Uterus (tissue), 4 donors: ENCODE measurements around the gene RGS14. TPM values are rescaled to one million over a fixed set of nuclear protein-coding genes. Genes with fewer than 3 reads are reported as not detected.

Experiments
- DNase-seq, 2 donors: peaks; one replicate each; pipeline ENCODE4 v3.0.0-alpha.2; 2019 to 2020
- H3K27ac ChIP-seq, 2 donors: fragments of 200-600 bp; sonication (generic); 1 replicate in 1 of 2; 2 replicates in 1 of 2; pipeline ENCODE4 v1.5.1; 2016 to 2018
- H3K27me3 ChIP-seq, 2 donors: fragments of 200-600 bp; sonication (generic); one replicate each; pipeline ENCODE4 v1.5.1; 2018 to 2019; ENCODE audit warnings: control low read depth in 1 of 2
- H3K36me3 ChIP-seq, 2 donors: fragments of 200-600 bp; sonication (generic); one replicate each; pipeline ENCODE4 v1.5.1; 2019; ENCODE audit warnings: control low read depth in 1 of 2
- H3K4me1 ChIP-seq, 2 donors: fragments of 200-600 bp; sonication (generic); one replicate each; pipeline ENCODE4 v1.5.1; 2018 to 2019; ENCODE audit warnings: control low read depth in 1 of 2
- H3K4me3 ChIP-seq, 2 donors: fragments of 200-600 bp; sonication (generic); 1 replicate in 1 of 2; 2 replicates in 1 of 2; pipeline ENCODE4 v1.5.1; 2018 to 2019; ENCODE audit warnings: mild to moderate bottlenecking in 1 of 2
- H3K9me3 ChIP-seq, 2 donors: fragments of 200-600 bp; sonication (generic); one replicate each; pipeline ENCODE4 v1.5.1; 2019; ENCODE audit warnings: control low read depth in 1 of 2
- POLR2A ChIP-seq, 2 donors: fragments of 450-650 bp; IDR thresholded peaks; one replicate each; pipeline ENCODE4 v1.6.1; 2016; ENCODE audit warnings: antibody characterized with exemption in 2 of 2, mild to moderate bottlenecking in 1 of 2, moderate library complexity in 1 of 2
- intact Hi-C: fragments of 100-400 bp; cut with DNase I; formaldehyde crosslinking; loops from one replicate; pipeline ENCODE4 v1.15.1; 2023; ENCODE audit warnings: low total_unique reads
- total RNA-seq, 4 donors: library from RNA; depleted of rRNA in 3 of 4; stranded (reverse); fragments of >200 nt in 3 of 4; gene quantifications; one replicate each; pipeline versions ENCODE4 v1.1.0 to v1.2.4, GENCODE V29; 2014 to 2023
- TF ChIP-seq, protein P1 (sequence below), 4 experiments: fragments of 200-600 bp in 2 of 4; fragments of 450-650 bp in 2 of 4; sonication (generic) in 2 of 4; IDR thresholded peaks; one replicate each; pipeline ENCODE4 v1.5.1; 2016 to 2019; ENCODE audit warnings: antibody characterized with exemption in 4 of 4, mild to moderate bottlenecking in 2 of 4, moderate library complexity in 1 of 4
- donor health status: DM: yes; HTN: yes; CAD: no.

RGS14 gene
- total RNA-seq, 4 donors from 2014 or later: 1.5 to 25.6 (median 13.6) TPM

DNA sequence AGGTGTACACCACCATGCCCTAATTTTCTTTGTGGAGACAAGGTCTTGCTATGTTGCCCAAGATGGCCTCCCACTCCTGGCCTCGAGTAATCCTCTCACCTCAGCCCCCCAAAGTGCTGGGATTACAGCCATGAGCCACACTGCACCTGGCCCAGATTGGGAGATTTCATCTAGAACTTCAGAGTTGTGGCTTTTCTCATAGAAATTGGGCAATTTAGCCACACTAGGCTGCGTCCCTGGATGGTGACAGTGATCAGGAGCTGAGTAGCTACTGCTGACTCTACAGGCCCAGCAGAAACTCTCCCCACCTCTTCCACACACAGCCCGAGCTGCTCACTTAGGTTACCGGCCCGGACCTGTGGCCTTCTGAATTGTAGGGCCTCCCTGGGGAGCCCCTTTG is 35.0 kb downstream of the RGS14 start:
- no peak for DNase-seq
- Histone ChIP-seq H3K9me3 (no peaks in the 10 kb centered on the region), H3K4me3 (no peak overlapping the region), H3K27ac (no peak overlapping the region), H3K4me1 (no peaks in the 10 kb centered on the region), H3K27me3 (no peaks in the 10 kb centered on the region), H3K36me3 (no peaks in the 10 kb centered on the region)
- intact Hi-C loops: no loop called here
- TF ChIP-seq, protein P1, sequence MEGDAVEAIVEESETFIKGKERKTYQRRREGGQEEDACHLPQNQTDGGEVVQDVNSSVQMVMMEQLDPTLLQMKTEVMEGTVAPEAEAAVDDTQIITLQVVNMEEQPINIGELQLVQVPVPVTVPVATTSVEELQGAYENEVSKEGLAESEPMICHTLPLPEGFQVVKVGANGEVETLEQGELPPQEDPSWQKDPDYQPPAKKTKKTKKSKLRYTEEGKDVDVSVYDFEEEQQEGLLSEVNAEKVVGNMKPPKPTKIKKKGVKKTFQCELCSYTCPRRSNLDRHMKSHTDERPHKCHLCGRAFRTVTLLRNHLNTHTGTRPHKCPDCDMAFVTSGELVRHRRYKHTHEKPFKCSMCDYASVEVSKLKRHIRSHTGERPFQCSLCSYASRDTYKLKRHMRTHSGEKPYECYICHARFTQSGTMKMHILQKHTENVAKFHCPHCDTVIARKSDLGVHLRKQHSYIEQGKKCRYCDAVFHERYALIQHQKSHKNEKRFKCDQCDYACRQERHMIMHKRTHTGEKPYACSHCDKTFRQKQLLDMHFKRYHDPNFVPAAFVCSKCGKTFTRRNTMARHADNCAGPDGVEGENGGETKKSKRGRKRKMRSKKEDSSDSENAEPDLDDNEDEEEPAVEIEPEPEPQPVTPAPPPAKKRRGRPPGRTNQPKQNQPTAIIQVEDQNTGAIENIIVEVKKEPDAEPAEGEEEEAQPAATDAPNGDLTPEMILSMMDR (IDR thresholded peaks at IDR 0.05): no peak
- TF ChIP-seq POLR2A (IDR thresholded peaks at IDR 0.05): no peak

- intact Hi-C loops: no loop called here
Observed at GRCh38 chr5:177393206-177393765, 35.6 kb downstream of the RGS14 start.

GRCh38 chr5:177393990-177394389 is 36.3 kb downstream of the RGS14 start:
- no peaks in the 10 kb centered on the region for H3K4me1 ChIP-seq
- H3K4me3 ChIP-seq: no peak overlapping the region
- peaks cover 0 to 4% of the 10 kb centered on the region in 2 donors for H3K27me3 ChIP-seq
- intact Hi-C loops: no loop called here
- DNase-seq: no peak
- H3K36me3 ChIP-seq: no peaks in the 10 kb centered on the region
- H3K9me3 ChIP-seq: no peaks in the 10 kb centered on the region
- TF ChIP-seq, protein P1 (IDR thresholded peaks at IDR 0.05): no peak
- TF ChIP-seq POLR2A (IDR thresholded peaks at IDR 0.05): no peak
- no peak overlapping the region for H3K27ac ChIP-seq

More at GRCh38 chr5:177393206-177393765, 35.6 kb downstream of the RGS14 start:
- no peak overlapping the region for H3K27ac ChIP-seq
- H3K27me3 ChIP-seq: no peaks in the 10 kb centered on the region
- no peak for TF ChIP-seq POLR2A (IDR thresholded peaks at IDR 0.05)
- TF ChIP-seq, protein P1 (IDR thresholded peaks at IDR 0.05): no peak
- DNase-seq: no peak
- no peak overlapping the region for H3K4me3 ChIP-seq
- no peaks in the 10 kb centered on the region for H3K36me3 ChIP-seq
- H3K4me1 ChIP-seq: no peaks in the 10 kb centered on the region
- no peaks in the 10 kb centered on the region for H3K9me3 ChIP-seq

DNA sequence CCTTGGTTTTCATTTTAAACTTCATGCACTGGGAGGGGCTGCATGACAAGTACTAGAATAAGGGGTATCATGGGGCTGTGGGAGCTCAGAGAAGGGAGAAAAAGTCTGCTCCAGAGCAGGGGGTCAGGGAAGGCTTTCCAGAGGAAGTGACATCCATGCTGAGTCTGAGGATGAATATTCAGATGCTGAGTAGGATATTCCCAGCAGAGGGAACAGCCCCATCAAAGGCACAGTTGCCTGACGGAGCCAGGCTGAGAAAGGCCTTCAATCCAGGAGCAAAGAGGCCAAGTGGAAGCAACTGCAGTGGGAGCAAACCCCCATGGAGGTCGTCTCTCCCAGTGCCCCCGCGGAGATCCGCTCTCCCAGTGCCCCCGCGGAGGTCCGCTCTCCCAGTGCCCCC is 38.4 kb downstream of the RGS14 start:
- H3K4me3 ChIP-seq: no peak overlapping the region
- no peaks in the 10 kb centered on the region for H3K9me3 ChIP-seq
- TF ChIP-seq, protein P1 (IDR thresholded peaks at IDR 0.05): no peak
- no peak for TF ChIP-seq POLR2A (IDR thresholded peaks at IDR 0.05)
- H3K36me3 ChIP-seq: no peaks in the 10 kb centered on the region
- H3K27ac ChIP-seq: no peak overlapping the region
- H3K4me1 ChIP-seq: peaks cover 0 to 8% of the 10 kb centered on the region in 2 donors
- no peak for DNase-seq
- H3K27me3 ChIP-seq: peaks cover 11 to 18% of the 10 kb centered on the region in 2 donors
- intact Hi-C loops: no loop called here

GRCh38 chr5:177396807-177397206 is 39.1 kb downstream of the RGS14 start:
- H3K4me1 ChIP-seq: peaks cover 0 to 8% of the 10 kb centered on the region in 2 donors
- no peak for TF ChIP-seq POLR2A (IDR thresholded peaks at IDR 0.05)
- TF ChIP-seq, protein P1 (IDR thresholded peaks at IDR 0.05): no peak
- no peaks in the 10 kb centered on the region for H3K9me3 ChIP-seq
- H3K27me3 ChIP-seq: peaks cover 17 to 25% of the 10 kb centered on the region in 2 donors
- no peaks in the 10 kb centered on the region for H3K36me3 ChIP-seq
- no peak overlapping the region for H3K4me3 ChIP-seq
- H3K27ac ChIP-seq: no peak overlapping the region
- intact Hi-C loops: no loop called here
- DNase-seq: no peak
